ENCODE data around the gene GSTM3.
A peak's percentile ranks its signal among the peaks of the same experiment; 100 is the strongest.

GRCh38 chr1:109773900-109774485, 33.2 kb upstream of the GSTM3 start:
- no peak for TF ChIP-seq POLR2A (IDR thresholded peaks at IDR 0.05)
- no peak for TF ChIP-seq POLR2AphosphoS5 (IDR thresholded peaks at IDR 0.05)
- peak in 1 of 5 experiments; percentile 3 for TF ChIP-seq CTCF (IDR thresholded peaks at IDR 0.05)
